Measurements from ENCODE around the gene ZNF644.

The ZNF644 gene

DNA sequence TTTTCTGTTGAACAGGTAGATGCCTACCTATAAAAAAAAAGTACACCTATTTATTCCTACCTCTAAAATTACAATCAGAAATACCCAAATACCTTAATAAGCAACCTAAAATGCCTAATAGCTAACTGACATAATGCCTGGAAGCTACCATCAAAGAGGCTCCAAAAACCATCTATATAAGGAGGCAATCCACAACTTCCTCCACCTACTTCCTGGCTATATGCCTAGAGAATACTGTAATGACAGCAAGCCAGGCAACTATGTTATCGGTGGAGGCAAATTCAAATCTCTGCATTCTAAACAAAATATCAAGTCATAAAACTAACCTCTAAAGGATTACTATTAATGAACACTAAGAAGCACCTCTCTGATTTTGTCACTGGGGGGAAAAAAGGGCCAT, 10.1 kb downstream of the ZNF644 start:
- no peak for DNase-seq (ENCODE audit: low spot score)
- TF ChIP-seq, protein P1, sequence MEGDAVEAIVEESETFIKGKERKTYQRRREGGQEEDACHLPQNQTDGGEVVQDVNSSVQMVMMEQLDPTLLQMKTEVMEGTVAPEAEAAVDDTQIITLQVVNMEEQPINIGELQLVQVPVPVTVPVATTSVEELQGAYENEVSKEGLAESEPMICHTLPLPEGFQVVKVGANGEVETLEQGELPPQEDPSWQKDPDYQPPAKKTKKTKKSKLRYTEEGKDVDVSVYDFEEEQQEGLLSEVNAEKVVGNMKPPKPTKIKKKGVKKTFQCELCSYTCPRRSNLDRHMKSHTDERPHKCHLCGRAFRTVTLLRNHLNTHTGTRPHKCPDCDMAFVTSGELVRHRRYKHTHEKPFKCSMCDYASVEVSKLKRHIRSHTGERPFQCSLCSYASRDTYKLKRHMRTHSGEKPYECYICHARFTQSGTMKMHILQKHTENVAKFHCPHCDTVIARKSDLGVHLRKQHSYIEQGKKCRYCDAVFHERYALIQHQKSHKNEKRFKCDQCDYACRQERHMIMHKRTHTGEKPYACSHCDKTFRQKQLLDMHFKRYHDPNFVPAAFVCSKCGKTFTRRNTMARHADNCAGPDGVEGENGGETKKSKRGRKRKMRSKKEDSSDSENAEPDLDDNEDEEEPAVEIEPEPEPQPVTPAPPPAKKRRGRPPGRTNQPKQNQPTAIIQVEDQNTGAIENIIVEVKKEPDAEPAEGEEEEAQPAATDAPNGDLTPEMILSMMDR (IDR thresholded peaks at IDR 0.05; ENCODE audit: extremely low read depth, missing control alignments), result no peak

DNA sequence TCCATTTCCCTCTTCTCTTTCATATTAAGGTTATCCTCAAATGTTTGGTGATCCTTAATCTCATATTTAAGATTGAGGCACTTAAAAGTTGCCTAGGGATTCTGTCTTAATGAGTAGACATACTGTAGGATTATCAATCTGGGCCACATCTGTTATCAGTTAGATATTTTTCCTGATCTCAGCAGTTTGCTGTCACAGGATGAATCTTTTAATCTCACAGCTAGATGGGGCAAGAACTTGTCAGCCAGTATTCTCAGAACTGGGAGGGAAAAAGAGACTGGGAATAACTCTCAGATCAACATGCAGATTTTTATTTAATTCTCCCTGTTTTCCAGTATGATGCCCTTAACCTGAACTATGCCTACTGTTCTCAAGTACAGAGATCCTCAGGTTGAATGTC, 14.0 kb downstream of the ZNF644 start:
- no peak for DNase-seq (ENCODE audit: low spot score)
- TF ChIP-seq, protein P1 (IDR thresholded peaks at IDR 0.05; ENCODE audit: extremely low read depth, missing control alignments), result no peak

DNA sequence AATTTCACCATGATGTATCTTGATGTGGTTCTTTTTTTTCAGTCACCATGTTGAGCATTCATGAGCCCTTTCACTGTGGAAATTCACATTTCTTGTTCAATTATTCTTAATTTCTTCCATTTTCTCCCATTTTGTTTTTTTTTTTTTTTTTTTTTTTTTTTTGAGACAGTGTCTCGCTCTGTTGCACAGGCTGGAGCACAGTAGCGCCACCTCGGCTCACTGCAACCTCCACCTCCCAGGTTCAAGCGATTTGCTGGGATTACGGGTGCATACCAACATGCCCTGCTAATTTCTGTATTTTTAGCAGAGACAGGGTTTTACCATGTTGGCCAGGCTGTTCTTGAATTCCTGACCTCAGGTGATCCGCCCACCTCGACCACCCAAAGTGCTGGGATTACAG, 14.7 kb downstream of the ZNF644 start:
- no peak for DNase-seq (ENCODE audit: low spot score)
- TF ChIP-seq, protein P1 (IDR thresholded peaks at IDR 0.05; ENCODE audit: extremely low read depth, missing control alignments), result no peak

DNA sequence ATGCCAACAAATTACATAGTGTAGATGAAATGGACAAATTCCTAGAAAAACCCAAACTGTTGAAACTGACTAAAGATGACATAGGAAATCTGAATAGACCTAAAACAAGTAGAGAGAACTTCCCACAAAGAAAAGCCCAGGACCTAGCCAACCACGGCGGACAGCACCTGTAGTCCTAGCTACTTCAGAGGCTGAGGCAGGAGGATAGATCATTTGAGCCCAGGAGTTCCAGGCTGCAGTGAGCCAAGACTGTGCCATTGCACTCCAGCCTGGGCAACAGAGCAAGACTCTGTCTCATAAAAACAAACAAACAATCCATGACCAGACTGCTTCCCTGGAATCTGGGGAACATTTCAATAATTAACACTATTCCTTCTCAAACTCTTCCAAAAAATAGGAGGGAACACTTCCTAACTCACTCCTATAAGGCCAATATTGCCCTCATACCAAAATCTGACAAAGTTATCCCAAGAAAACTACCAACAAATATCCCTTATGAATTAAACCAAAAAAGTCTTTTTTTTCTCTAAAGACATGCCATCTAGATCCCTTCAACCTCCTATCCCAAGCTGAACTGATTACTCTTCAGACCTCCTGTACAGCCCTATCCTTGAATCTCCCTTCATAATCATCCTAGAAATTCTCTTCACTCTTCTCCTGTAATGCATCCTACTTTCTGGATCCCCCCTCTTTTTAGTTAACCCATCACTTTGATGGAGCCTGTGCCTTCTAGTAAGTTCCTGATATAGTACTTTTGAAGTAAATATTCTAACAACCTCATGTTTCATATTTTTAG, 15.5 kb downstream of the ZNF644 start:
- TF ChIP-seq, protein P1 (IDR thresholded peaks at IDR 0.05; ENCODE audit: extremely low read depth, missing control alignments), result no peak
- no peak for DNase-seq (ENCODE audit: low spot score)

DNA sequence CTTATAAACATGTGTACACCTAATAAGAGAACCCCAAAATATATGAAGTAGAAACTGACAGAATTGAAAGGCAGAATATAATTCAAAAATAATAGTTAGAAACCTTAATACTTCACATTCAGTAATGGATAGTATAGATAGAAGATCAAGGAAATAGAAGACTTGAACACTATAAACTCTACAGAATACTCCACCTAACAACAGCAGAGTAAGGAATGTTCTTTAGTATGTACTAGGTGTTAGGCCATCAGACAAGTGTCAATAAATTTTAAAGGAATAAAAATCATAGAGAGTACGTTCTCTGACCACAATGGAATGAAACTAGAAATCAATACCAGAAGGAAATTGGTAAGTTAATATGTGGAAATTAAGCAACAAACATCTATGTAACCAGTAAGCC, 16.6 kb downstream of the ZNF644 start:
- DNase-seq (ENCODE audit: low spot score), result no peak
- TF ChIP-seq, protein P1 (IDR thresholded peaks at IDR 0.05; ENCODE audit: extremely low read depth, missing control alignments), result no peak

DNA sequence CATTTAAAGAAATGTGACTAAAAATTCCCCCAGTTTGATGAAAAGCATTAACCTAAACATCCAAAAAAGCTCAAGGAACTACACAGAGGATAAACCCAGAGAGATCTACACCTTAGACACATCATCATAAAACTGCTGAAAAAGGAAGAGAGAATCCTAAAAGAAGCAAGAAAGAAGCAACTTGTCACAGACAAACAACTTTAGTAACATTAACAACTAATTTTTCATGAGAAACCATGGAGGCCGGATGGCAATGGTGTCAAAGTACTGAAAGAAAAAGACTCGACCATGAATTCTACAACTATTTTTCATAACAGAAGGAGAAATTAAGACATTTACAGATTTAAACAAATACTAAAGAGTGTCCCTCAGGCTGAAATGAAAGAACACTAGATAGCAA, 17.7 kb downstream of the ZNF644 start:
- TF ChIP-seq, protein P1 (IDR thresholded peaks at IDR 0.05; ENCODE audit: extremely low read depth, missing control alignments), result no peak
- DNase-seq (ENCODE audit: low spot score), result no peak

DNA sequence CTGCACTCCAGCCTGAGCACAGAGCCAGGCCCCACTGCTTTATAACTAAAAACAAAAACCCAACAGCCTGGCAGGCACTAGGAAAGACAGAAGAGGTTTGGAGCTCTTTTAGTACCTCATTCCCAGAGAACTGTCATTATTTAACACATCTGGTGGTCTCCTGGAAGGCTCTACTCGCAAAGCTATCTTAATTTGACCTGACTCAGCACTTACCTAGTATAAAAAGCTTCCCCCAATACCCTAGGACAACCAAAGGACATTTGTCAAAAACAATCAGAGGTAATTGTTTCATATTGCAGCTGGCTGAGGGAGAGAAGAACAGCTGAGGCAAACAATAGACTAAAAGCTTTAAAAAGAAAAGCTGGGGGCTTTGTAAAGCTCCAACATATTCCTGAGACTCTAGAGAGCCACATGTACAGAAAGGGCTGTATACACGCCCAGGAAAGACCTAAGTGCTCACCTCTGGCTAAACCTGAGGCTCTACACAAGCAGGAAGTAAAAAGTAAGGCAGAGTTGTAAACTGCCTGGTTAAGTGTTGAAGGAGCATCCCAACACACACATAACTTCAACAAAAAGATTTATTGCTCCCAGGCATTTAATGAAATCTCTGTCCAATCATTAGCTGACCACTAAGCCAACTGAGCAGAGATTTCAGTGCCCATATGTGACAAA, 25.0 kb downstream of the ZNF644 start:
- no peak for DNase-seq (ENCODE audit: low spot score)
- TF ChIP-seq, protein P1 (IDR thresholded peaks at IDR 0.05; ENCODE audit: extremely low read depth, missing control alignments), result no peak
